OCI-LY7 (cell line): ENCODE results near the gene MIDN.

Experiments
- EZH2phosphoT487 ChIP-seq: fragments of 200-600 bp; sonication (generic); IDR thresholded peaks from 2 replicates; pipeline ENCODE4 v1.6.1; 2018; ENCODE audit warnings: low read depth, borderline replicate concordance, mild to moderate bottlenecking, mixed run types, antibody characterized with exemption, low read length, moderate library complexity, mixed read lengths
- TF ChIP-seq, protein P1 (sequence below): fragments of 200-600 bp; sonication (generic); conservative IDR thresholded peaks from 2 replicates; pipeline ENCODE4 v1.5.1; 2014; ENCODE audit warnings: mild to moderate bottlenecking, antibody characterized with exemption, low read length, moderate library complexity, mixed read lengths

DNA sequence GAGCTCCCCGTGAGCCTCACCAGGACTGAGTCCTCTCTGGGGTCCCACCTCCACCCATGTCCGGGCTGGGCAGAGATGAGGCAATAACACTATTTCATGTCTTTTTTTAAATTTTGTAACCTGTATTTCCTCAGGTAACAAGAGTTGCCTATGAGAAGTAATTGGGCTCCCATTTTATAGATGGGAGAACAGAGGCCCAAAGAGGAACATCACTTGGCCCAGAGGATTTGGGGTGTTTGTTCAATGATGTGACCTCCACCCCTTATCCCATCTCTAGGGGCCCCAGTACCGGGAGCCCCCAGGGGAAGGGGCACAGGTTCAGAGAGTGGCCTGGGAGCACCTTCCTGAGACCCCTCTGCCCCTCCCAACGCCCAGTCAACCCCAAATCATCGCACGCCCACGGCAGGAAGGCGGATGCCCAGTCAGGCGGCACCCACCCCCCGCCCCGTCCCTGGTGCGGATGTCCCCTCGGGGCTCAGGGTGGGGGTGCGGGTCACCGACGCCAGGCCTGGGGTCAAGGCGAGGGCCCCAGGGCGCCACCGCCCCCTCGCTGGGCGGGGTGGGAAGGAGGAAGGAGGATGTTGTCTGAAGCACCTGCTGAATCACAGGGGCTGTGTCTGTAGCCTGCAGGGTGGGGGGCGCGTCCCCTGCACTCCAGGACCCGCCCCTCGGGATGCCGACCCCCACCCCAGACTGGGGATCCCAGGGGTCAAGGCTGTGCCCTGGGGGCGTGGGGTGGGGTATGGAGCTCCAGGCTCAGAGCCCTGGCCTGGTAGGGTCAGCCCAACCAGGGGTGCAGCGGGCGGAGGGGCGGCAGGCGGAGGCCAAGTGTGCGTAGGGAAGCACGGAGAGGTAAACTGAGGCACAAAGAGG, 11.7 kb downstream of the MIDN start:
- TF ChIP-seq, protein P1, sequence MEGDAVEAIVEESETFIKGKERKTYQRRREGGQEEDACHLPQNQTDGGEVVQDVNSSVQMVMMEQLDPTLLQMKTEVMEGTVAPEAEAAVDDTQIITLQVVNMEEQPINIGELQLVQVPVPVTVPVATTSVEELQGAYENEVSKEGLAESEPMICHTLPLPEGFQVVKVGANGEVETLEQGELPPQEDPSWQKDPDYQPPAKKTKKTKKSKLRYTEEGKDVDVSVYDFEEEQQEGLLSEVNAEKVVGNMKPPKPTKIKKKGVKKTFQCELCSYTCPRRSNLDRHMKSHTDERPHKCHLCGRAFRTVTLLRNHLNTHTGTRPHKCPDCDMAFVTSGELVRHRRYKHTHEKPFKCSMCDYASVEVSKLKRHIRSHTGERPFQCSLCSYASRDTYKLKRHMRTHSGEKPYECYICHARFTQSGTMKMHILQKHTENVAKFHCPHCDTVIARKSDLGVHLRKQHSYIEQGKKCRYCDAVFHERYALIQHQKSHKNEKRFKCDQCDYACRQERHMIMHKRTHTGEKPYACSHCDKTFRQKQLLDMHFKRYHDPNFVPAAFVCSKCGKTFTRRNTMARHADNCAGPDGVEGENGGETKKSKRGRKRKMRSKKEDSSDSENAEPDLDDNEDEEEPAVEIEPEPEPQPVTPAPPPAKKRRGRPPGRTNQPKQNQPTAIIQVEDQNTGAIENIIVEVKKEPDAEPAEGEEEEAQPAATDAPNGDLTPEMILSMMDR: no peak
- TF ChIP-seq EZH2phosphoT487: no peak
